Neural cell (in vitro differentiated cells): ENCODE results near the gene VSTM2B.

Experiments used
- CTCF ChIP-seq: fragments of 450-650 bp; IDR thresholded peaks from 2 replicates; pipeline ENCODE4 v1.5.1; 2014; ENCODE audit warnings: antibody characterized with exemption, mild to moderate bottlenecking, moderate library complexity; ENCODE audit not compliant: poor library complexity, severe bottlenecking
- EP300 ChIP-seq: fragments of 450-650 bp; conservative IDR thresholded peaks from 2 replicates; pipeline ENCODE4 v1.6.1; 2014; ENCODE audit warnings: antibody characterized with exemption, mild to moderate bottlenecking, moderate library complexity; ENCODE audit not compliant: poor library complexity, severe bottlenecking
- EZH2 ChIP-seq: fragments of 200-600, 300-800 bp; shearing (Covaris generic), sonication (generic); IDR thresholded peaks from 2 replicates; pipeline ENCODE4 v1.6.1; 2014; ENCODE audit warnings: antibody characterized with exemption, low read length, borderline replicate concordance, mild to moderate bottlenecking; ENCODE audit not compliant: insufficient read depth, poor library complexity, severe bottlenecking
- MXI1 ChIP-seq: fragments of 450-650 bp; conservative IDR thresholded peaks from 2 replicates; pipeline ENCODE4 v1.6.1; 2014; ENCODE audit warnings: antibody characterized with exemption, mild to moderate bottlenecking; ENCODE audit not compliant: poor library complexity, severe bottlenecking
- POLR2AphosphoS5 ChIP-seq: IDR thresholded peaks from 2 replicates; pipeline ENCODE4 v1.6.1; 2012
- RAD21 ChIP-seq: fragments of 450-650 bp; conservative IDR thresholded peaks from 2 replicates; pipeline ENCODE4 v1.6.1; 2014; ENCODE audit warnings: antibody characterized with exemption, mild to moderate bottlenecking, moderate library complexity
- SMC3 ChIP-seq: fragments of 450-650 bp; conservative IDR thresholded peaks from 2 replicates; pipeline ENCODE4 v1.6.1; 2014; ENCODE audit warnings: antibody characterized with exemption, mild to moderate bottlenecking, moderate library complexity; ENCODE audit not compliant: poor library complexity
- TF ChIP-seq, protein P1 (sequence below): IDR thresholded peaks from 2 replicates; pipeline ENCODE4 v1.6.1; 2012; ENCODE audit warnings: borderline replicate concordance

DNA sequence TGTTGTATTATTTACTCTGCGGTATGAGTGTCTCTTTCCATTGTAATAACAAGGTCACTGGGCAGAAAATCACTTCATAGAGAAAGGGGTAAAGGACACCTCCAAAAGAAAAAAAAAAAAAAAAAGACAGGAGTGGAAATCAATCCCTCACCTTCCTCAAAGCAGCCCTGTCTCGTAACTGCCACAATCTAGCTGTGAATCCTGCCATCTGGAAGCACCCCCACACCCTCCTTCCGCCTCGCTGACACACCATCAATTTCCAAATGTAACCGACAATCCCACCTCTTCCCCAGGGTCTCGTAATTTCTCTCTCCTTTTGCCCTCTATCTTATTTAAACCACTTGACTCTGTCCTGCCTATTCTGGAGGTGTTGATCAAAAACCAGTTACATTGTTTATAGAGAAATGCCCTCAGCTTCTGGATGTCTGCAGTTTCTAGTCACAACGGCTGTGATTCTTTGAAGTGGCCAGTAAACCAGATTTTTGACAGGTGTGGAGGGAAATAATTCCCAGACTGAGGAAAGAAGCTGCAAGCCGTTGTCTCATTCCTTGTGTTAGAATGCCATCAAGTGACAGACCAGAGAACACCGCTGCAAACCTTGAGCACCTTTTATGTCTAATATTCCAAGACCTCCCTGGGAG, 71.2 kb downstream of the VSTM2B start:
- TF ChIP-seq EZH2 (no peak), RAD21 (peak; percentile 96), MXI1 (no peak), SMC3 (peak; percentile 87), CTCF (peak; percentile 89), EP300 (peak; percentile 29), POLR2AphosphoS5 (no peak)
- TF ChIP-seq, protein P1, sequence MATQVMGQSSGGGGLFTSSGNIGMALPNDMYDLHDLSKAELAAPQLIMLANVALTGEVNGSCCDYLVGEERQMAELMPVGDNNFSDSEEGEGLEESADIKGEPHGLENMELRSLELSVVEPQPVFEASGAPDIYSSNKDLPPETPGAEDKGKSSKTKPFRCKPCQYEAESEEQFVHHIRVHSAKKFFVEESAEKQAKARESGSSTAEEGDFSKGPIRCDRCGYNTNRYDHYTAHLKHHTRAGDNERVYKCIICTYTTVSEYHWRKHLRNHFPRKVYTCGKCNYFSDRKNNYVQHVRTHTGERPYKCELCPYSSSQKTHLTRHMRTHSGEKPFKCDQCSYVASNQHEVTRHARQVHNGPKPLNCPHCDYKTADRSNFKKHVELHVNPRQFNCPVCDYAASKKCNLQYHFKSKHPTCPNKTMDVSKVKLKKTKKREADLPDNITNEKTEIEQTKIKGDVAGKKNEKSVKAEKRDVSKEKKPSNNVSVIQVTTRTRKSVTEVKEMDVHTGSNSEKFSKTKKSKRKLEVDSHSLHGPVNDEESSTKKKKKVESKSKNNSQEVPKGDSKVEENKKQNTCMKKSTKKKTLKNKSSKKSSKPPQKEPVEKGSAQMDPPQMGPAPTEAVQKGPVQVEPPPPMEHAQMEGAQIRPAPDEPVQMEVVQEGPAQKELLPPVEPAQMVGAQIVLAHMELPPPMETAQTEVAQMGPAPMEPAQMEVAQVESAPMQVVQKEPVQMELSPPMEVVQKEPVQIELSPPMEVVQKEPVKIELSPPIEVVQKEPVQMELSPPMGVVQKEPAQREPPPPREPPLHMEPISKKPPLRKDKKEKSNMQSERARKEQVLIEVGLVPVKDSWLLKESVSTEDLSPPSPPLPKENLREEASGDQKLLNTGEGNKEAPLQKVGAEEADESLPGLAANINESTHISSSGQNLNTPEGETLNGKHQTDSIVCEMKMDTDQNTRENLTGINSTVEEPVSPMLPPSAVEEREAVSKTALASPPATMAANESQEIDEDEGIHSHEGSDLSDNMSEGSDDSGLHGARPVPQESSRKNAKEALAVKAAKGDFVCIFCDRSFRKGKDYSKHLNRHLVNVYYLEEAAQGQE, result peak; percentile 32
